SKM-1 treated with dmso at 0.1 percent for 144 hours (cell line): ENCODE results near the gene CSF1R.
A peak's percentile ranks its signal among the peaks of the same experiment; 100 is the strongest.

ENCODE experiments used
- DNase-seq: peaks from one replicate; lab custom pipeline; 2025; ENCODE audit not compliant: unreplicated experiment; lab: John Stamatoyannopoulos, UW

Gene CSF1R

GRCh38 chr5:150085950-150086715 is at the start of gene CSF1R:
CSF1R (minus strand) TSS chr5:150086554; CDS start chr5:150086427, 127 bp downstream.
- DNase-seq = peak; percentile 89

GRCh38 chr5:150135557-150136304 is 49.4 kb upstream of the CSF1R start:
- DNase-seq = no peak

DNA sequence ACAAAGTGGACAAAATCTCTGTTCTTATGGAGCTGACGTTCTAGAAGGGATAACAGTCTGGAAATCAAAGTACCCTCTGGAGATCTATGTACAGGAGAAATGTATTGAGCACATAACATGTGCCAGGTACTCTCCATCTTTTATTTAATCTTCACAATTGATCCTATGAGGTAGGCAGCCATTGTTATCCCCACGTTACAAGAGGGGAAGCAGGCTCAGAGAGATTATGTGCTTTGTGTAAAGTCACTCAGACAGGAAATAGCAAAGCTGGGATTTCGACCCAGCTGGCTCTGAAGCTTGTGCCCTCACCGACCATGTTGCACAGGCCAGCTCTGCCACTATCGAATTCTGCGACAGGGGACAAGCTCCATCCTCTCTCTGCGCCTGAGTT is 47.8 kb upstream of the CSF1R start:
- DNase-seq = no peak

DNA sequence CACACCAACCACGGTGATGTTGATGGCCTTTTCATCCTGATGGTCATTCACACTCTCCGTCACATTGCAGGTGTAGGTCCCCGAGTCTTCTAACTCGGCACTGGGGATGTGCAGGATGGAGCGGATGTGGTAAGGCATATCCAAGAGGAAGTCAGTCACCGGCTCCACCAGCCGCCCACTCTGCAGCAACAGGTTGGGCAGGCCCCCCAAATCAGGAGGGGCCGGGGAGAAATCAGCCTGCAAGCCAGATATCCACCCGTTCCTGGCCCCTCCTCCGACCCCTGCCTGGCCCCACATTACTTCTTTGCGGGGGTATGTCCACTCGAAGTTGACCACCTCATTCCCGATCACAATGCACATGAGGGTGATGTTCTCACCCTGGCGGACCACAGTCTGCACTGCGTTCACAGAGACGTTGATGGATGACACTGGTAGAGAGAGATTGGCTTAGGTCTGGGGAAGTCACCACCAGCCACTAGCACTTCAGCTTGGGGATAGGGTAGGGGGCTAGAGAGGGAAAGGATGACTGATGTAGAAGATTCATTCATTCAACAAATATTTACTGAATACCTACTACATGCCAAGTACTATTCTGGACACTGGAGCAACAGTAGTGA is 47.3 kb upstream of the CSF1R start:
- no peak for DNase-seq

DNA sequence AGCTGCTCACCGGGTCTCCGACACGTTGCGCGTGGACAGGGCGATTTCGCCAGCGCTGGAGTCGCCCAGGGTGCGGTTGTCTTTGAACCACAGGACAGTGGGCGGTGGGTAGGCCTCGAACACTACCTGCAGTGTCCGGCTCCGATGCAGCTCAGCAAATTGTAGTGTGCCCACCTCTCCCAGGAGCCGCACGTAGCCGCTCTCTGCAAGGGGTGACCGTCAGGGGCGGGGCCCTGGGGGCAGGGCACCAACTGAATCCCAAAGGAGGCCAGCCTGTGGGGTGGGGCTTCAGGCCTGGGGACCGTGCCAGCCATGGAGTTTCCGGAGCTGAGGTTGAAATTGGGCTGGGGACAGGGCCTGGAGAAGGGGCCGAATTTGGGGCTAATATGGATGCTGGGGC is 46.4 kb upstream of the CSF1R start:
- no peak for DNase-seq

DNA sequence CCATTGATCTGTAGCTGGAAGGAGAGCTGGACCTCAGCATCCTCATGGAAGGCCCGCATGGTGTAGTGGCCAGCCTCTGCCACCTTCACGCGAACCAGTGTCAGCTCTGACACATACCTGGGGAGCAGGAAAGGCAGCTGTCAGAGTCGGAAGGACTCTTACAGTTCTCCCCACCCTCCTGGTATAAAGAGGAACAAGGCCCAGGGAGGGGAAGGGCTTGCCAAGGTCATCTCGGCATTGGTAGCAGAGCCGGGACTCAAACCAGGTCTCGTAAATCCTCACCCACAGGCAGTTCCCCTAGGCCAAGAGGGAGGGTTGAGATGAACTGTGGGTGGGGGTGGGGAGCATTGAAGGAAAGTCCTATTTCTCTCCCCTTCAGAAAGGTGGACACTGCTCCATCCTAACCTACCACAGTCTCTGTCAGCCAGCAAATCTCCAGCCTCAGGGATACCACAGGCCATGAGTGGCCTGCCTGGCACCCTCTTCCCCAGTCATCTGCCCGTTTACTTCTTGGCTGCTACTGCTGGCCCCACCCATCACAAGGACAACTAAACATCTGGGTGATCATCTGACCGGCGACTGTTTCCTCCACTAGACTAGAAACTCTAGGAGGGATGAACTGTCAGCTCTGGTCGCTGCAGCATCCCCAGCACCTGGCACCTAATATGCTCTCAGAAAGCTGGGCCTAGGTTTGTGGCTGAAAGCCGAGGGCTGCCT is 45.8 kb upstream of the CSF1R start:
- DNase-seq = peak; percentile 68

- DNase-seq = no peak
Measured at GRCh38 chr5:150131461-150131860, 45.1 kb upstream of the CSF1R start.

DNA sequence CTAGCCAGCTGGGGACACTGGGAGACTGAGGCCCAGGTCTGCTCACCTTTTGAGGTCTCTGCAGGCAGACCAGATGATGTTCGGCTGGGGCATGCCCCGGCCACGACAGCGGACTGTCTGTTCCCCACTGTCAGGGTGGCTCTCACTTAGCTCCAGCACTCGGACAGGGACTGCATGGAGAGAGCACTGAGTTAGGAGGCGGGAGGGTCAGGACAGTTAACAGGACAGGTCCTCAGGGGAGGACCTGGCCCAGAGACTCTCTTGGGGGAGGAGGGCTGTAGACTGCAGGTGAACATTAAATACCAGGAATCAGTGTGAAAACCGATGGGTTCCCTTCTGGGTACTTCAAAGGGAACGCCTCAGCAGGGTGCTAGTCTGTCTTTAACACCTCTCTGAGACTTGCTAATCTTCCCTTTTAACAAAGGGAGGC is 44.2 kb upstream of the CSF1R start:
- no peak for DNase-seq

GRCh38 chr5:150129813-150130492 is 43.6 kb upstream of the CSF1R start:
- DNase-seq = peak; percentile 73

DNA sequence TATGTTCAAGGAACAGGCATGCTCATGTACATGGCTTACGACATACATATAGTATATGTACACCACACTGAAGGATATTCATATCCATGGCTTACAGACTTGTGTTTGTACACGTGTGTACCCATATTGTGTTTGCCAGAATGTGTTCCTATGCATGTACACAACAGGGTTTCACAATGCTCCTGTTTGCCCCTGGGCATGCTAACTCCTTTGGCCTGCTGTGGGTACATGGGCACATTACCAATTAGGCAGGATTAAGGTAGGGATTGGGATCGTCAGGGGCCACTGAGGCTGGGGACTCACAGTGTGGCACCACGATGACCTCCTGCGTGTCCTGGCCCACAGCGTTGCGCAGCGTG is 43.1 kb upstream of the CSF1R start:
- DNase-seq = no peak

- no peak for DNase-seq
Measured at GRCh38 chr5:150126921-150127265, 40.5 kb upstream of the CSF1R start.

DNA sequence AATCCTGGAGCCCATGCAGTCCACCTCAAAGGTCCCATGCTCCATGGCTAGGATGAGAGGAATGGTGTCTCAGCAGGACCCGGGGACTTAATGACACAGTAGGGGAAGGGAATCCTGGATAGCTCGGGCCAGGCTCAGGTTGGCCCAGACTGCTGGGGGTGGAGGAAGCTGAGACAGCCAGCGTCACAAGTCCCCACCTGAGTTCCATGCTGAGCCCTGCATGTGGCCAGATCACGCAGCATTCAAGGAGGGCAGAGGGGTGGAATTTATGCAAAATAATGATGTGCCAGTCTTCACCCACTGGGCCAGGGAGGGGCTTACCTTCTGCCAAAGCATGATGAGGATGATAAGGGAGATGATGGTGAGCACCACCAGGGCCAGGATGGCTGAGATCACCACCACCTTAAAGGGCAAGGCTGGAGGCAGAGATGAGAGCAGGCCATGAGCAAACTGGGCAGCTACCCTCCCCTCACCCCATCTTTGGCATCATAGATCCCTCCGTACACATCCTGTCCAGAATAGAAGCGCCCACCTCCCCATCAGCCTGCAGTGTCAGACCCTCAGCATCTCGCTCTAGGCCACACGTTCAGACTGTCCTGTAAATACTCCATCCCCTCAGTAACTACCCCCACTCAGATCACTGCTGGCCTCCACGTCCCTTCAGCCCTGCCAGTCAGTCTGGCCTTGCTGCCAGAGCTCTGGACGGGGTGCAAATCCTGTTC is 40.0 kb upstream of the CSF1R start:
- no peak for DNase-seq

DNA sequence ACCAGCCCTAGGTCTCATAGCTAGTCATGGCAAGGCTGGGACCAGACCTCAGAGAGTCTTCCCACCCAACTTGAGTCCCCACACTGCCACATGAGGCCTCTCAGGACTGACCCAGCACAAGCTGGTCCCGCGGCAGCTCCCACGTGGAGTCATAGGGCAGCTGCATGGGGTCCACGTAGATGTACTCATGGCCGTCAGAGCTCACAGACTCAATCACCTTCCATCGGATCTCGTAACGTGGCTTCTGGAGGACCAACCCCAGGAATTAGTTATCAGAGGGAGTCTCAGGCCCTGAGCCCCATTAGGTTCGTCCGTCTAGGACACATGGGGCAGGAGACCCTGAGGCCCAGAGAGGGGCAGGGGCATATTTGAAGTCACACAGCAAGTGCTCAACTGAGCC is 39.0 kb upstream of the CSF1R start:
- no peak for DNase-seq

DNA sequence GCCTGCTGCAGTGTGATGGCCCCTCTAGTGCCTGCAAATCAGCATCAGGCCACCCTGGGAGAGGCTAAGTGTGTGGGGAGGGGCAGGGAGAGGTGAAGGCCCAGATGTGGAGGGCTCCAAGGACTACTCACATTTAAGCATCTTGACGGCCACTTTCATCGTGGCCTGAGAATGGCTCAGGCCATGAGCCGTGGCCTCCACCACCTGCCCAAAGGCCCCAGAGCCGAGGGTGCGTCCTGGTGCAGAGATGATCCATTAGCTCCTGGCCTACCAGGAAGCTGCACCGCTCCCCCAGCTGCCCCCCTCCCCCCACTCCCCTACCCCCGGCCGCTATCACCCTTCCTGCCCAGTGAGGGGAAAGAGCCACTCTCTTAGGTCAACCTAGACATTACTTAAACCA is 38.2 kb upstream of the CSF1R start:
- DNase-seq = no peak

GRCh38 chr5:150124111-150124557 is 37.8 kb upstream of the CSF1R start:
- peak; percentile 16 for DNase-seq

- no peak for DNase-seq
Measured at GRCh38 chr5:150123542-150123941, 37.2 kb upstream of the CSF1R start.

- no peak for DNase-seq
Measured at GRCh38 chr5:150122536-150123481, 36.5 kb upstream of the CSF1R start.

GRCh38 chr5:150122158-150122510 is 35.8 kb upstream of the CSF1R start:
- peak; percentile 81 for DNase-seq

DNA sequence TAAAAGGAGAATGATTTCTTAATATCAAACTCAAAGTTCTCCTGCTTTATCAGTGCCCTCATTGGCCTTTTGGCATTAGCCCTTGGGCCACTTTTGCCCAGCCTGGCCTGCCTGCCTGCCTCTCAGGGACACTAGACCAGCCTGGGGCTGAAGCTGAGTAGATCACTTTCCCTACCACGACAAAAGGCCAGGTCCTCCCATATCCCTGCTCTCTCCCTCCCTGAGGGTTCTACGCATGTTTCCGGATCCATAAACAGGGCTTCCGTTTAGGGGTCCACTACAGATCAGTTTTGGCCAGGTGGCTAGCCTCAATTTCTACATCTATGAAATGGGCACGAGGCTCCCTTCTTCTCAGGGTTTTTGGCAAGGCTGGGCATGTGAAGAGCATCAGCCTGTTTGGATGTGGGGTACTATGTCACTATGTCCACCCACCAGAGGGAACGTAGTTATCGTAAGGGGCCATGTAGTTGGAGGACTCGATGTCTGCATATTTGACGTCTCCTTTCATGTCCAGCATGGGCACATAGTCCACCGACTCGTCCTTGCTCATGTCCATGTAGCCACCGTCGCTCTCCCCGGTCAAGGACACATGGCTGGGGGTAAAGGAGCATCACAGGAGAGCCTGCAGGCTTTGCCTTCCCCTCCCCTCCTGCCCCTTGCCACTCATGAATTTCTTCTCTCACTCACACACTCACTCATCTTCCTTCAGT is 35.2 kb upstream of the CSF1R start:
- DNase-seq = no peak
